Ascending aorta (tissue), 2 donors: ENCODE measurements around the gene ERN1. TPM values are rescaled to one million over a fixed set of nuclear protein-coding genes. Genes with fewer than 3 reads are reported as not detected.

Experiments used
- DNase-seq, 2 donors: peaks; one replicate each; pipeline ENCODE4 v3.0.0-alpha.2; 2019; ENCODE audit warnings: low spot score in 2 of 2
- H3K27ac ChIP-seq, 2 donors: fragments of 200-600 bp; sonication (generic); one replicate each; pipeline ENCODE4 v1.5.1; 2016 to 2017; ENCODE audit warnings: mild to moderate bottlenecking in 1 of 2
- H3K27me3 ChIP-seq: fragments of 200-600 bp; sonication (generic); one replicate; pipeline ENCODE4 v1.5.1; 2017
- H3K36me3 ChIP-seq, 2 donors: fragments of 200-600 bp; sonication (generic); one replicate each; pipeline ENCODE4 v1.5.1; 2016
- H3K4me1 ChIP-seq, 2 donors: fragments of 200-600 bp; sonication (generic); one replicate each; pipeline ENCODE4 v1.5.1; 2016 to 2017; ENCODE audit warnings: mild to moderate bottlenecking in 1 of 2
- H3K4me3 ChIP-seq, 2 donors: fragments of 200-600 bp; sonication (generic); one replicate each; pipeline ENCODE4 v1.5.1; 2016 to 2017; ENCODE audit warnings: mild to moderate bottlenecking in 1 of 2
- H3K9me3 ChIP-seq, 2 donors: fragments of 200-600 bp; sonication (generic); one replicate each; pipeline ENCODE4 v1.5.1; 2016
- CTCF ChIP-seq, 3 experiments: fragments of 200-600 bp in 2 of 3; fragments of 450-650 bp in 1 of 3; sonication (generic) in 2 of 3; IDR thresholded peaks; one replicate each; pipeline ENCODE4 v1.5.1; 2016 to 2019; ENCODE audit warnings: antibody characterized with exemption in 3 of 3, mild to moderate bottlenecking in 1 of 3, moderate library complexity in 1 of 3
- intact Hi-C: fragments of 100-400 bp; cut with DNase I; formaldehyde crosslinking; loops from one replicate; pipeline ENCODE4 v1.15.1; 2023
- total RNA-seq: library from RNA; depleted of rRNA; stranded (reverse); fragments of >200 nt; gene quantifications from one replicate; pipeline ENCODE4 v1.1.0, GENCODE V29; 2016

Gene ERN1
- total RNA-seq, 1 donor from 2014 or later: 26.5 TPM

- intact Hi-C loops: no loop called here
- Histone ChIP-seq H3K36me3 (no peaks in the 10 kb centered on the region), H3K9me3 (no peaks in the 10 kb centered on the region), H3K27me3 (no peaks in the 10 kb centered on the region), H3K27ac (no peak overlapping the region), H3K4me3 (no peak overlapping the region), H3K4me1 (peaks cover 11 to 19% of the 10 kb centered on the region in 2 donors)
- no peak for DNase-seq
- no peak for TF ChIP-seq CTCF (IDR thresholded peaks at IDR 0.05)
Observed at GRCh38 chr17:64120159-64120810, 9.7 kb downstream of the ERN1 start.

- Histone ChIP-seq H3K36me3 (no peaks in the 10 kb centered on the region), H3K4me3 (peak overlapping the region; percentile 7 to 48), H3K9me3 (no peaks in the 10 kb centered on the region), H3K27me3 (no peaks in the 10 kb centered on the region), H3K27ac (peak overlapping the region in 1 of 2 donors; percentile 58), H3K4me1 (peaks cover 11 to 19% of the 10 kb centered on the region in 2 donors)
- peak in 1 of 2 donors; percentile 13 for DNase-seq
- intact Hi-C loops: no loop called here
- no peak for TF ChIP-seq CTCF (IDR thresholded peaks at IDR 0.05)
Observed at GRCh38 chr17:64117981-64118979, 11.7 kb downstream of the ERN1 start.

- TF ChIP-seq CTCF (IDR thresholded peaks at IDR 0.05): no peak
- intact Hi-C loops: no loop called here
- H3K27ac ChIP-seq: no peak overlapping the region
Observed at GRCh38 chr17:64115822-64116534, 14.0 kb downstream of the ERN1 start.

GRCh38 chr17:64115043-64115698 is 14.8 kb downstream of the ERN1 start:
- intact Hi-C loops: no loop called here
- Histone ChIP-seq H3K4me1 (peaks cover 11 to 19% of the 10 kb centered on the region in 2 donors), H3K4me3 (no peak overlapping the region), H3K27ac (no peak overlapping the region), H3K9me3 (no peaks in the 10 kb centered on the region), H3K27me3 (no peaks in the 10 kb centered on the region), H3K36me3 (peaks cover 0 to 4% of the 10 kb centered on the region in 2 donors)
- DNase-seq: no peak
- no peak for TF ChIP-seq CTCF (IDR thresholded peaks at IDR 0.05)

More at GRCh38 chr17:64115822-64116534, 14.0 kb downstream of the ERN1 start:
- Histone ChIP-seq H3K4me3 (no peak overlapping the region), H3K36me3 (peaks cover 0 to 4% of the 10 kb centered on the region in 2 donors), H3K9me3 (no peaks in the 10 kb centered on the region), H3K4me1 (peaks cover 11 to 19% of the 10 kb centered on the region in 2 donors), H3K27me3 (no peaks in the 10 kb centered on the region)
- no peak for DNase-seq

GRCh38 chr17:64113006-64113405 is 16.9 kb downstream of the ERN1 start:
- no peak overlapping the region for H3K27ac ChIP-seq
- TF ChIP-seq CTCF (IDR thresholded peaks at IDR 0.05): no peak
- peaks cover 7 to 8% of the 10 kb centered on the region in 2 donors for H3K4me1 ChIP-seq
- H3K27me3 ChIP-seq: no peaks in the 10 kb centered on the region
- intact Hi-C loops: no loop called here
- H3K9me3 ChIP-seq: no peaks in the 10 kb centered on the region
- DNase-seq: no peak
- no peak overlapping the region for H3K4me3 ChIP-seq
- peaks cover 0 to 4% of the 10 kb centered on the region in 2 donors for H3K36me3 ChIP-seq
